Thymus (tissue), 11 donors: Measurements from ENCODE around the gene SUPT6H. TPM values are rescaled to one million over a fixed set of nuclear protein-coding genes. Genes with fewer than 3 reads are reported as not detected.
"Not testable (repeated sequence)": the region's sequence is repeated elsewhere in the genome, so short reads cannot be mapped to it uniquely, and the experiment has no call there.

Source experiments
- DNase-seq, 9 donors: peaks; one replicate each; pipeline ENCODE4 v3.0.0-alpha.2; 2013; ENCODE audit warnings: low spot score in 9 of 9, low read depth in 6 of 9, missing footprints in 1 of 9
- H3K27ac ChIP-seq, 2 donors: one replicate each; pipeline ENCODE4 v1.5.1; 2013; ENCODE audit warnings: control low read depth in 1 of 2, low read depth in 1 of 2, low read length in 1 of 2, mild to moderate bottlenecking in 1 of 2, moderate library complexity in 1 of 2
- H3K27me3 ChIP-seq, 2 donors: one replicate each; pipeline ENCODE4 v1.5.1; 2013; ENCODE audit warnings: low read length in 1 of 2; ENCODE audit not compliant: control insufficient read depth in 2 of 2, insufficient read depth in 1 of 2
- H3K36me3 ChIP-seq, 2 donors: one replicate each; pipeline ENCODE4 v1.5.1; 2013; ENCODE audit warnings: low read length in 1 of 2, mild to moderate bottlenecking in 1 of 2, moderate library complexity in 1 of 2; ENCODE audit not compliant: control insufficient read depth in 2 of 2, insufficient read depth in 2 of 2
- H3K4me1 ChIP-seq, 2 donors: one replicate each; pipeline ENCODE4 v1.5.1; 2013; ENCODE audit warnings: low read length in 2 of 2; ENCODE audit not compliant: control insufficient read depth in 2 of 2, insufficient read depth in 2 of 2
- H3K4me3 ChIP-seq, 2 donors: one replicate each; pipeline ENCODE4 v1.5.1; 2013; ENCODE audit warnings: low read length in 2 of 2, control low read depth in 1 of 2, mild to moderate bottlenecking in 1 of 2
- H3K9me3 ChIP-seq, 2 donors: one replicate each; pipeline ENCODE4 v1.5.1; 2013; ENCODE audit warnings: low read length in 1 of 2, mild to moderate bottlenecking in 1 of 2; ENCODE audit not compliant: control insufficient read depth in 2 of 2, insufficient read depth in 1 of 2
- WGBS: extraction: QIAGEN DNeasy Blood & Tissue Kit; methylation state at CpG from one replicate; pipeline ENCODE4 v1.1.7; 2013; 5-methylcytosine and 5-hydroxymethylcytosine counted together
- polyA plus RNA-seq: library from polyadenylated mRNA; stranded (reverse); fragments of 200-250 nt; gene quantifications from one replicate; pipeline ENCODE4 v1.2.3, GENCODE V29; 2013
- total RNA-seq: library from RNA; stranded (reverse); fragments of 120-200 nt; gene quantifications from one replicate; pipeline ENCODE4 v1.2.4, GENCODE V29; 2013
- donor health status: healthy.

Gene SUPT6H
- total and polyA plus RNA-seq, 2 donors = 21.2 to 27.0 TPM

DNA sequence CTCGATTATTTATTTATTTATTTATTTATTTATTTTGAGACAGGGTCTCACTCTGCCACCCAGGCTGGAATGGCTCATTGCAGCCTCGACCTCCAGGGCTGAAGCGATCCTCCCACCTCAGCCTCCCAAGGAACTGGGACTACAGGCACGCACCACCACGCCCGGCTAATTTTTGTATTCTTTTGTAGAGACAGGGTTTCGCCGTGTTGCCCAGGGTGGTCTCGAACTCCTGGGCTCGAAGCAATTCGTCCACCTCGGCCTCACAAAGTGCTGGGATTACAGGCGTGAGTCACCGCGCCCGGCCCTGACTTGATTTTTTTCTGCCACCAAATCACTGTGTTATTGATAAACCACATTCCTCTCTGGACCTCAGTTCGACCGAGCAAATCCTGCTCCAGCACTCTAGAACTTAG, 57.0 kb downstream of the SUPT6H start:
- no peak for DNase-seq

GRCh38 chr17:28720247-28720996, 58.4 kb downstream of the SUPT6H start:
- H3K4me1 ChIP-seq = peaks cover 18 to 62% of the 10 kb centered on the region in 2 donors
- H3K4me3 ChIP-seq = peak overlapping the region; percentile 64 to 85
- H3K9me3 ChIP-seq = no peaks in the 10 kb centered on the region
- H3K27ac ChIP-seq = peak overlapping the region; percentile 77 to 87
- peak in 2 of 9 donors; percentile 22 to 49 for DNase-seq
- peaks cover 39 to 46% of the 10 kb centered on the region in 2 donors for H3K36me3 ChIP-seq
- WGBS = 4% methylated on average over 28 of the region's 30 CpGs
- H3K27me3 ChIP-seq = peaks cover 31 to 40% of the 10 kb centered on the region in 2 donors

More for the DNA sequence above, 57.0 kb downstream of the SUPT6H start:
- Histone ChIP-seq H3K27me3 (peaks cover 31 to 54% of the 10 kb centered on the region in 2 donors), H3K36me3 (peaks cover 29 to 33% of the 10 kb centered on the region in 2 donors), H3K9me3 (no peaks in the 10 kb centered on the region), H3K4me1 (peaks cover 16 to 54% of the 10 kb centered on the region in 2 donors), H3K27ac (peak overlapping the region; percentile 82 to 87), H3K4me3 (peak overlapping the region; percentile 64 to 85)
- whole genome bisulfite sequencing = 50% methylated on average over 18 of the region's 18 CpGs

DNA sequence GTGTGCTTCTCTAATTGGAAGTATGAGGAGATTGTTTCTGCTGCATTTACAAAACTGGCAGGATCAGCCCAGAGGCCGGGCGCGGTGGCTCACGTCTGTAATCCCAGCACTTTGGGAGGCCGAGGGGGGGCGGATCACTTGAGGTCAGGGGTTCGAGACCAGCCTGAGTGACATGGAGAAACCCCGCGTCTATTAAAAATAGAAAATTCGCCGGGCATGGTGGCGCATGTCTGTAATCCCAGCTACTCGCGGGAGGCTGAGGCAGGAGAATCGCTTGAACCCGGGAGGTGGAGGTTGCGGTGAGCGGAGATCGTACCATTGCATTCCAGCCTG, 59.0 kb downstream of the SUPT6H start:
- H3K9me3 ChIP-seq, H3K27ac ChIP-seq, DNase-seq: not testable (repeated sequence)
- H3K4me1 ChIP-seq = peaks cover 23 to 68% of the 10 kb centered on the region in 2 donors
- 62% methylated on average over 19 of the region's 19 CpGs for WGBS
- H3K4me3 ChIP-seq = peak overlapping the region; percentile 64 to 85
- H3K36me3 ChIP-seq = peaks cover 39 to 46% of the 10 kb centered on the region in 2 donors
- H3K27me3 ChIP-seq = peaks cover 27 to 40% of the 10 kb centered on the region in 2 donors

- DNase-seq = no peak
- Histone ChIP-seq H3K36me3 (peaks cover 39 to 46% of the 10 kb centered on the region in 2 donors), H3K9me3 (no peaks in the 10 kb centered on the region), H3K27me3 (peaks cover 11 to 26% of the 10 kb centered on the region in 2 donors), H3K4me3 (no peak overlapping the region), H3K4me1 (peaks cover 21 to 74% of the 10 kb centered on the region in 2 donors), H3K27ac (no peak overlapping the region)
- 95% methylated on average over 7 of the region's 7 CpGs for WGBS
Measured at GRCh38 chr17:28722417-28723158, 60.6 kb downstream of the SUPT6H start.

- Histone ChIP-seq H3K27ac (no peak overlapping the region), H3K9me3 (peaks cover 0 to 4% of the 10 kb centered on the region in 2 donors), H3K36me3 (peaks cover 39 to 46% of the 10 kb centered on the region in 2 donors), H3K4me1 (peaks cover 20 to 76% of the 10 kb centered on the region in 2 donors), H3K4me3 (no peak overlapping the region), H3K27me3 (peaks cover 5 to 19% of the 10 kb centered on the region in 2 donors)
- WGBS = 98% methylated on average over 6 of the region's 6 CpGs
- DNase-seq = no peak
Measured at GRCh38 chr17:28723159-28723835, 61.3 kb downstream of the SUPT6H start.

- H3K27me3 ChIP-seq = peaks cover 0 to 13% of the 10 kb centered on the region in 2 donors
- not testable (repeated sequence) for DNase-seq, H3K4me3 ChIP-seq, H3K9me3 ChIP-seq
- peaks cover 18 to 72% of the 10 kb centered on the region in 2 donors for H3K4me1 ChIP-seq
- H3K36me3 ChIP-seq = peaks cover 39 to 46% of the 10 kb centered on the region in 2 donors
- 97% methylated on average over 4 of the region's 4 CpGs for WGBS
- peak overlapping the region in 1 of 2 donors; percentile 21 for H3K27ac ChIP-seq
Measured at GRCh38 chr17:28723836-28724499, 62.0 kb downstream of the SUPT6H start.

DNA sequence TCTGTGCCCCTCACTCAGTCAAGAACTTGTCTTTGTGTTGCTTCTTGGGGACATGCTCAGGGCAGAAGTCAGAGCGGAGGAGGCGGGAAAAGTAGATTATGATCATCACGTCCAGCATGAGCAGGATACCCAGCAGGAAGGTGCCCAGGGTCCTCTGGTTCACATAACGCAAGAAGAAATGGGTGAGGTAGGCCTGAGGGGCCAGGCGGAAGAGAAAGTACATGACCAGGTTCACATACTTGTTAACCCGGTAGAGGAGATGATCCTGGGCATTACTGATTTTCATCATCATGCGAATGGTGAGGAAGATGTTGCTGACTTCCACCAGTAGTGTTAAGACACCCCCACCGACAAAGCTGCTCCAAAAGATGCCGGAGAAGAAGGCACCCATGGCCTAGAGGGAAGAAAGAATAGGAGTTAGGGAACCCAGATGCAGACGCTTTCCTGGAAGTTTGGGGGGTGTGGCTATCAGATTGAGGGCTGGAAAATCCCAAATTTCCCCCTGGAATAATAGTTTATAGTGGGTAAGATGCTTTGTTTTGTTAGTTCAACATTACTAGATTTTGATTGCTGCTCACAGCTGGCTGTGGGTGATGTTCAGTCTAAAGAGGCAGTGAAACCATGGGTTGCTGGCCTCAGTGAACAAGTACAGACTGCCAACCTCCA, 62.6 kb downstream of the SUPT6H start:
- H3K9me3 ChIP-seq = peaks cover 0 to 6% of the 10 kb centered on the region in 2 donors
- H3K27ac ChIP-seq = peak overlapping the region; percentile 12 to 21
- H3K4me3 ChIP-seq = no peak overlapping the region
- WGBS = 96% methylated on average over 10 of the region's 10 CpGs
- peaks cover 22 to 71% of the 10 kb centered on the region in 2 donors for H3K4me1 ChIP-seq
- peaks cover 0 to 8% of the 10 kb centered on the region in 2 donors for H3K27me3 ChIP-seq
- peaks cover 39 to 46% of the 10 kb centered on the region in 2 donors for H3K36me3 ChIP-seq
- DNase-seq = no peak

GRCh38 chr17:28725166-28725659, 63.2 kb downstream of the SUPT6H start:
- Histone ChIP-seq H3K27ac (peak overlapping the region; percentile 15 to 19), H3K9me3 (peaks cover 0 to 6% of the 10 kb centered on the region in 2 donors), H3K36me3 (peaks cover 39 to 46% of the 10 kb centered on the region in 2 donors), H3K27me3 (peaks cover 0 to 8% of the 10 kb centered on the region in 2 donors), H3K4me1 (peaks cover 22 to 71% of the 10 kb centered on the region in 2 donors), H3K4me3 (peak overlapping the region in 1 of 2 donors; percentile 33)
- DNase-seq = no peak
- 73% methylated on average over 20 of the region's 20 CpGs for WGBS
